HG03045 (cell line): ENCODE data around the gene TTC7B.

ENCODE experiments used
- ATAC-seq: cut with Tn5 transposase; IDR thresholded peaks from one replicate; pipeline ENCODE4 v1.9.1; 2021; ENCODE audit warnings: mild to moderate bottlenecking, moderate library complexity; ENCODE audit not compliant: unreplicated experiment

The TTC7B gene

DNA sequence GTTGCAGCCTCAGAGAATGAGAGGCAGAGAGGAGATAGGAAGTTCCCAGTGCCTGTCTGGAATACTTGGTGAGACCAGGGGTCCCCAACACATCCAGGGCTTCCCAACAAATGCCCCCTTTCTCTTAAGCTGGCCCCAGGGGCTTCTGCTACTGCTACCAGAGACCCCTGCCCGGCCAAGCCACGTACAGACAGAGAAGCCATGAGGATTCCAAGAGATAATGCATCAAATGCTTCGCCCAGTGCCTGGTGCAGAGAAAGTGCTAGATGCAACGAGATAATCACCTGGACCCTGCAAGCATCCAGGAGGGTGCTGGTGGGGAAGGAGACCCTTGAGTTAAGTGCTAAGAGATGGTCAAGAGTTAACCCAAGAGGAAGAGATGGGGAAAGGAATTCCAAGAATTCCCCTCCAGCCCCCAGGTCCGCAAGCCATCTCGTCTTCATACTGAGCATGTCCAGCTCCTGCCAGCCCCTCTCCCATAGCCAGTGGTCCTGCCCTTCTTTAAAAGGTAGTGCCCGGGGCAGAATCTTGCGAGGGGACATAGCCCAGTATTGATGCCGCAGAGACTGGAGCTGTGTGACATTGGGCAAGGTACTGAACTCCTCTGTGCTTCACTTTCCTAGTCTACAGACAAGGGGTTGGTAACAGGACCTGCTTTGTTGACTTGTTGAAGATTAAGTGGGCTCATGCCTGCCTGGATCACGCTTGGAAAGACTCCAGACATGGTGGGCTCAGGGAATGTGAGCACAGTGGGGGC is 316.1 kb downstream of the TTC7B start:
- ATAC-seq: no peak

- ATAC-seq: no peak
Measured at GRCh38 chr14:90499121-90499520, 317.1 kb downstream of the TTC7B start.

DNA sequence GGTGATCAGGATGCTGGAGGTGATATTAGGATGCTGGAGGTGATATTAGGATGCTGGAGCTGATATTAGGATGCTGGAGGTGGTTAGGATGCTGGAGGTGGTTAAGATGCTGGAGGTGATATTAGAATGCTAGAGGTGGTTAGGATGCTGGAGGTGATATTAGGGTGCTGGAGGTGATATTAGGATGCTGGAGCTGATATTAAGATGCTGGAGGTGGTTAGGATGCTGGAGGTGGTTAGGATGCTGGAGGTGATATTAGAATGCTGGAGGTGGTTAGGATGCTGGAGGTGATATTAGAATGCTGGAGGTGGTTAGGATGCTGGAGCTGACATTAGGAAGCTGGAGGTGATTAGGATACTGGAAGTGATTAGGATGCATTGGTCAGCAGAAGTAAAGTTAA is 318.0 kb downstream of the TTC7B start:
- ATAC-seq: no peak

GRCh38 chr14:90496379-90496778 is 319.9 kb downstream of the TTC7B start:
- ATAC-seq: no peak

DNA sequence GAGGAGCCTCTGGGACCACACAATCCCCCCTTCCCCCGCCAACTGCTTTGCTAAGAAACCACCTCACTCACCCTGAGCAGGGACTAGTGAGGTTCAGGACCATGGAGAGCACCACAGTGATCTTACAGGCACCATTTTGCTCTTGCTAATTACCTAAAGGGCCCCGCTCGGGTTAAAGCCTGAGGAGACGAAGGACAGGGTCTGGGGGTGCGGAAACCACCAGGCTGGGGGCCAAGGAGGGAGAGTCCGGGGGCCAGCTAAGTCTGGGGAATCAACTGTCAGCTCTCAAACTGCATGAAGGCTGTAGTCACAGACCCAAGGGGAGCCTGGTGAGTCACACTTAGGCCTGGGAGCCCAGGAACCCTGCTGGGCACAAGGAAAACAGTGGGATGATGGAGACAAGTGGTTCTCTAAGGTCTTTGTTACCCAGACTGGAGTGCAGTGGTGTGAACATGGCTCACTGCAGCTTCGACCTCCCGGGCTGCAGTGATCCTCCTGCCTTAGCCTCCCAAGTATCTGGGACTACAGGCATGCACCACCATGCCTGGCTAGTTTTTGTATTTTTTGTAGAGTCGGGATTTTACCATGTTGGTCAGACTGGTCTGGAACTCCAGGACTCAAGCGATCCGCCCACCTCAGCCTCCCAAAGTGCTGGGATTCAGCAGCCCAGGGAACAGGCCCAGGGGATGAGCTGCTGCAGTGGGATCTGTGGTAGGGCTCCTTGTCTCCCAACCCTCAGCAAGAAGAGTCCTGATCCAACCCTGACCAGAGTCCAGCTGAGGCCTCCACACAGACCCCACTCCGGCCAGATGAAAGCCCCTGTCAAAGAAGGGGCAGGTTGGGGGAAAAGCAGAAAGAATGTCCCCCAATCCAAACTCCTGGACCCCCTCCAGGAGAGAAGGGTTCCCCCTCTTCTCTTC is 320.6 kb downstream of the TTC7B start:
- ATAC-seq: no peak

- ATAC-seq: no peak
Measured at GRCh38 chr14:90491911-90492531, 324.2 kb downstream of the TTC7B start.

DNA sequence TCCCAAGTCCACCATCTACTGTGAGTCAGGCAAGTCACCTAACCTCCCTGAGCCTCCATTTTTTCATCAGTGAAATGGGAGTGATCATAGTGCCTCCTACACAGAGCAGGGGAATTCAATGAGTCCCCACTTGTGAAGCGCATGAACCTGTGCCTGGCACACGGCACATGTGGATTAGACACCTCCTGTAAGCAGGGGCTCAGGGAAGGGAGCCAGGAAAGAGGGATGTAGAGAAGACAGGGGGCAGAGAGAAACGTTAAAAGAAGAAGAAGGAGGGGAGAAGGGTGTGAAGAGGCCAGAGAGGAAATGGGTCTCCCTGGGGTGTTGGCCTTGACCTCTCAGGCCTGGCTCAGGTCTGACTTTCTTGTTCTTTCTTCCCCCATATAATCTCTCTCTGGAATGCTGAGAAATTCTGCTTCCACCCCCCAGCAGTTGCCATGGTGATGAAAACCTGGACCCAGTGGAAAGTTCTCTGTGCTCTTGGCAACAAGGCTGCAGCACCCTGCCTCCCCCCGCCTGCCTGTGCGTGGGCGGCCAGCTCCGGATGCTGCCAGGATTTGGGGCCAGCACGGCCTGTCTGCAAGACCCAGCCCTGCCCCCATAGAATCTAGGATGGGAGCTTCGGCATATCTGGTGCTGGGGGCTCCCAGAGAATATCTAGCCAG is 324.9 kb downstream of the TTC7B start:
- ATAC-seq: no peak

- no peak for ATAC-seq
Measured at GRCh38 chr14:90490720-90491050, 325.5 kb downstream of the TTC7B start.

DNA sequence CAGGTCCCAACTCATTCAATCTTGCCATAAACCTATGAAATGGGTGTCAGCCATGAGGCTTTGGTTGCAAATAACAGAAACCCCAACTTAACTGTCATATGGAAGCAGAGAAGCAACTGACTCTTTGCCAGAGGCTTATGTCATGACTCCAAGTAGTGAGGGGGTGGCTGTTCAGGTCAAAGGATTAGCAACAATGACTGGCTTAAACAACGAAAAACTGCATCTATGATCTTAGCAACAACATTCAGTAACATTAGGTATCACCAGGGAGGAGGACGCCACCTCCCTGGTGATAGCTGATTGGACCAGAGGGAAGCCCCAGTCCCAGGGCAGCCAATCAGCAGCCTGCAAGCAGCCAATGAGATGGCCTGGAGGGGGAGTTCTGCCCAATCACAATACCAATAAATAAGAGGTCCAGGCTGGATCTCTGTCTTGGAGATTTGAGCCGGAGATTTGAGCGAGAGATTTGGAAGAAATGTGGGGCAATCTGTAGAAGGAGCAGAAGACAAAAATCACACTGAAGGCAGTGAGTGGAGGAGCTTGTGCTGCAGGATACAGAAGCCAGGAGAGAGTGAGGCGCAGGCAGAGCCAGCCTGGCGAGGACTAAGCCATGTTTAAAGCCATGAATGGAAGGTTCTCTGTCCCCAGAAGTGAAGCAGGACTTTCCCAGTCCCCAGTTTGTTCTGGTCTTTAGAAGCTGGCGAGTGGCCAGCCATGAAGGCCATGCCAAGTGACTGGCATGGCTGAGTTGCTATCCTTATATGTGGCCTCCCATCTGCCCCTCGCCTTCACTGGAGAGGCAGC is 326.1 kb downstream of the TTC7B start:
- no peak for ATAC-seq

DNA sequence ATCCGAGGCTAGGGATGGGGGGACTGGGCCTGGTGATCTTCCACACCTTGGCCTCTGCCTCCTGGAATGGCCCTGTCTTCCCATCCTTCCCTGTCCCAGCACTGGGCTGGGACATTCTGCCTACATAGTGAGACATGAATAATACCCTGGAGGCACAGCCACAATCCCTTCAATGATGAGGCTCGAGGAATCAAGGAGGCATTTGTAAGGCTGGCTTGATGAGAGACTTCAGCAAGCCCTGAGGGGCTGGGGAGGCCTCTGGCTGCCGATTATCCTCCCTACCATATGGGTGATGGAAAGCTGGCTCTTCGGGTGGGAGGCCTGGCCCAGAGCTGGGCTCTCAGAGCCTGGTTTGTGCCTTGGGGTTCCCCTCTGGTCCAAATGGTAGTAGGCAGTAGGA is 326.9 kb downstream of the TTC7B start:
- no peak for ATAC-seq

DNA sequence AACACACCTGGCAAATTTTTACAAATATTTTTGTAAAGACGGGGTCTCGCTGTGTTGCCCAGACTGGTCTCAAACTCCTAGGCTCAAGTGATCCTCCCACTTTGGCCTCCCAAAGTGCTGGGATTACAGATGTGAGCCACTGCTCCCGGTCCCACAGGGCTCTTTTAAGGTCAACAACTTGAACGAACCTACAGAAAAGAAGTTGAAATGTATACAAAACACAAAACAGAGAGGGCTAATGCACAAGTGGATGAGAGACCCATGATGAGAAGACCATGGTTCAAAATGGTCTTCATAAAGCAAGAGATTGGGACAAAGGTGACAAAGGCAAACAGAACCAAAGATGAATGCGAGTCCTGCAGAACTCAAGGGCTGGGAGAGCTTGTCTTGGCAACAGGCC is 328.0 kb downstream of the TTC7B start:
- no peak for ATAC-seq

- no peak for ATAC-seq
Measured at GRCh38 chr14:90487462-90487861, 328.8 kb downstream of the TTC7B start.

GRCh38 chr14:90487031-90487430 is 329.2 kb downstream of the TTC7B start:
- no peak for ATAC-seq

DNA sequence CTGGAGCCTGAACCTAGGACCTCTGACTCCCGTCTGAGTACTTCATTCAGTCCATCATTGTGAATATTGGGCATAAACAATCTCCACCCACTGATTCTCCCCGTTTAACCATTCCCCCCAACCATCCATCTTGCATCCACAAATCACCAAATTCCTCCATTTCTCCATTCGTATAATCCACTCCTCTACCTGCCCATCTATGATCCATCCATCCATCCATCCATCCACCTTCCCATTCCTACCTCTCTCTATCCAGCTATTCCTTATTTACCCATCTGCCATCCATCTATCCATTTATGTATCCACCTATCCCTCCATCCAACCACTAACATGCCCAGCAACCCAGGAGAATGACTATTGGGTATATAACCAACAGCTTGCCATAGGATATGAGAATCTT is 331.9 kb downstream of the TTC7B start:
- no peak for ATAC-seq

GRCh38 chr14:90483571-90483974 is 332.7 kb downstream of the TTC7B start:
- ATAC-seq: no peak

GRCh38 chr14:90483117-90483516 is 333.1 kb downstream of the TTC7B start:
- no peak for ATAC-seq

GRCh38 chr14:90475298-90475697 is 340.9 kb downstream of the TTC7B start:
- ATAC-seq: no peak
